ENCODE data around the gene SFI1. TPM values are rescaled to one million over a fixed set of nuclear protein-coding genes. Genes with fewer than 3 reads are reported as not detected.
A peak's percentile ranks its signal among the peaks of the same experiment; 100 is the strongest.

The SFI1 gene
- total and polyA plus RNA-seq, 2 donors (not counting 1 experiment from before 2014, with no cell fraction given): 80.2 to 182 TPM

GRCh38 chr22:31486951-31487350 lies 9.4 kb upstream of the SFI1 start:
- ChIA-PET CTCF (interaction anchor here (0.6 kb wide), 1 partner anchor 20 kb away, joined by 3 read pairs; no protein-coding TSS in a partner anchor), POLR2A (interaction anchor here (0.7 kb wide), 1 partner anchor 35 kb away, joined by 12 read pairs; no protein-coding TSS in a partner anchor)
- H2AFZ ChIP-seq (ENCODE audit: insufficient read depth, low read depth, low read length, poor library complexity, severe bottlenecking): no peak overlapping the region
- peaks cover 23 to 28% of the 10 kb centered on the region in 2 donors for H3K4me1 ChIP-seq (ENCODE audit: control insufficient read depth in 2 of 2, insufficient read depth in 2 of 2, low read length in 2 of 2)
- peaks cover 0 to 46% of the 10 kb centered on the region in 2 experiments for H3K36me3 ChIP-seq (replicated peaks in 1 of 2; ENCODE audit: control extremely low read depth in 1 of 2, control insufficient read depth in 1 of 2, extremely low read depth in 1 of 2, insufficient read depth in 2 of 2, low read length in 1 of 2)
- no peak overlapping the region for H3K27ac ChIP-seq (ENCODE audit: low read length in 2 of 2)
- no peak for TF ChIP-seq EZH2 (IDR thresholded peaks at IDR 0.05; ENCODE audit: borderline replicate concordance, insufficient read depth, low read depth, low read length, poor library complexity, severe bottlenecking)
- no peak for TF ChIP-seq CTCF (IDR thresholded peaks at IDR 0.05)
- DNase-seq (no peak), ATAC-seq (ENCODE audit: low read depth) (no peak)
- Mint-ChIP-seq H3K4me1 (peaks cover 48% of the 10 kb centered on the region), H3K27me3 (no peaks in the 10 kb centered on the region), H3K9me3 (ENCODE audit: insufficient read depth) (no peaks in the 10 kb centered on the region), H3K27ac (no peak overlapping the region), H3K4me3 (peak overlapping the region; percentile 45)
- H4K20me1 ChIP-seq (ENCODE audit: control insufficient read depth, insufficient read depth, low read length, poor library complexity, severe bottlenecking): peaks cover under 1% of the 10 kb centered on the region
- H3K27me3 ChIP-seq (replicated peaks in 1 of 4; ENCODE audit: control extremely low read depth in 1 of 4, control insufficient read depth in 3 of 4, insufficient read depth in 4 of 4, low read length in 3 of 4): no peaks in the 10 kb centered on the region
- H3K4me2 ChIP-seq (replicated peaks; ENCODE audit: low read depth, low read length, poor library complexity, severe bottlenecking): no peak overlapping the region
- peaks cover 60% of the 10 kb centered on the region for H3K79me2 ChIP-seq (ENCODE audit: control insufficient read depth, insufficient read depth, low read length)
- intact Hi-C loops (cut with micrococcal nuclease): loop anchor here (5.0 kb wide), 1 partner anchor 275 kb away; the partner anchor contains the start of gene LIMK2
- H3K9me3 ChIP-seq (ENCODE audit: control extremely low read depth in 1 of 3, control insufficient read depth in 2 of 3, insufficient read depth in 1 of 3, low read length in 2 of 3): no peaks in the 10 kb centered on the region
- no peak overlapping the region for H3K9ac ChIP-seq (ENCODE audit: low read length)
- H3K4me3 ChIP-seq (ENCODE audit: control extremely low read depth in 1 of 5, extremely low read depth in 1 of 5, insufficient read depth in 1 of 5, low read depth in 2 of 5, low read length in 4 of 5): no peak overlapping the region
- no CpG with 5 or more reads among the region's 2 CpGs for WGBS (ENCODE audit: insufficient coverage)

GRCh38 chr22:31488346-31488883 lies 7.9 kb upstream of the SFI1 start:
- 64% methylated on average over 3 of the region's 6 CpGs for WGBS (ENCODE audit: insufficient coverage)
- no peaks in the 10 kb centered on the region for H3K9me3 Mint-ChIP-seq (ENCODE audit: insufficient read depth)
- Histone ChIP-seq H4K20me1 (ENCODE audit: control insufficient read depth, insufficient read depth, low read length, poor library complexity, severe bottlenecking) (no peaks in the 10 kb centered on the region), H3K27ac (ENCODE audit: low read length in 2 of 2) (peak overlapping the region; percentile 62 to 99), H3K4me2 (replicated peaks; ENCODE audit: low read depth, low read length, poor library complexity, severe bottlenecking) (peak overlapping the region; percentile 84), H3K9me3 (ENCODE audit: control extremely low read depth in 1 of 3, control insufficient read depth in 2 of 3, insufficient read depth in 1 of 3, low read length in 2 of 3) (no peaks in the 10 kb centered on the region), H3K4me3 (ENCODE audit: control extremely low read depth in 1 of 5, extremely low read depth in 1 of 5, insufficient read depth in 1 of 5, low read depth in 2 of 5, low read length in 4 of 5) (peak overlapping the region; percentile 53 to 100 (median 76)), H2AFZ (ENCODE audit: insufficient read depth, low read depth, low read length, poor library complexity, severe bottlenecking) (peak overlapping the region; percentile 86), H3K4me1 (ENCODE audit: control insufficient read depth in 2 of 2, insufficient read depth in 2 of 2, low read length in 2 of 2) (peaks cover 23 to 33% of the 10 kb centered on the region in 2 donors), H3K27me3 (replicated peaks in 1 of 4; ENCODE audit: control extremely low read depth in 1 of 4, control insufficient read depth in 3 of 4, insufficient read depth in 4 of 4, low read length in 3 of 4) (no peaks in the 10 kb centered on the region), H3K9ac (ENCODE audit: low read length) (peak overlapping the region; percentile 94), H3K36me3 (replicated peaks in 1 of 2; ENCODE audit: control extremely low read depth in 1 of 2, control insufficient read depth in 1 of 2, extremely low read depth in 1 of 2, insufficient read depth in 2 of 2, low read length in 1 of 2) (peaks cover 0 to 41% of the 10 kb centered on the region in 2 experiments), H3K79me2 (ENCODE audit: control insufficient read depth, insufficient read depth, low read length) (peaks cover 46% of the 10 kb centered on the region)
- peak overlapping the region; percentile 73 for H3K4me3 Mint-ChIP-seq
- H3K4me1 Mint-ChIP-seq: peaks cover 53% of the 10 kb centered on the region
- H3K27me3 Mint-ChIP-seq: no peaks in the 10 kb centered on the region
- TF ChIP-seq EZH2 (IDR thresholded peaks at IDR 0.05; ENCODE audit: borderline replicate concordance, insufficient read depth, low read depth, low read length, poor library complexity, severe bottlenecking) (no peak), CTCF (IDR thresholded peaks at IDR 0.05) (no peak)
- peak; percentile 31 for DNase-seq
- ChIA-PET CTCF (interaction anchor here (1.0 to 2.5 kb wide), 5 partner anchors 12 to 146 kb away, joined by 3 to 10 read pairs (median 3); no protein-coding TSS in a partner anchor), POLR2A (interaction anchor here (0.5 to 1.3 kb wide), 4 partner anchors 8 to 128 kb away, joined by 3 to 9 read pairs (median 4); partner anchors contain the start of gene SFI1)
- ATAC-seq (ENCODE audit: low read depth): no peak
- peak overlapping the region; percentile 86 for H3K27ac Mint-ChIP-seq
- intact Hi-C loops (cut with micrococcal nuclease): loop anchor here (5.0 kb wide), 1 partner anchor 276 kb away; the partner anchor contains the start of gene LIMK2

Measured in B cell (primary cell).